ENCODE data around the gene LRRC40.
"Not testable (repeated sequence)": the region's sequence is repeated elsewhere in the genome, so short reads cannot be mapped to it uniquely, and the experiment has no call there.

The LRRC40 gene

DNA sequence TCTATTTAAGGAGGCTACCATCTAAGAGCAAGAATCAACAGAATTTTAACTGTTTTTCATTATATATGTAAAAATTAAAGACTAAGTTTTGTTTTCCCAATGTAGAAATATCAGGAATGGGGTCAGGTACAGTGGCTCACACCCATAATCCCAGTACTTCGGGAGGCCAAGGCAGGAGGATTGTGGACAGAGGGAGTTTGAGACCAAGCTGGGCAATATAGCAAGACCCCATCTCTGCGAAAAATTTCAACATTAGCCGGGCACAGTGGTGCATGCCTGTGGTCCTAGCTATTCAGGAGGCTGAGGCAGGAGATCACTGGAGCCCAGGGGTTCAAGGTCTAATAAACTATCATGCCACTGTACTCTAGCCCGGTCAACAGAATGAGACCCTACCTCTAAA lies 5.3 kb downstream of the LRRC40 start:
- DNase-seq: no peak

DNA sequence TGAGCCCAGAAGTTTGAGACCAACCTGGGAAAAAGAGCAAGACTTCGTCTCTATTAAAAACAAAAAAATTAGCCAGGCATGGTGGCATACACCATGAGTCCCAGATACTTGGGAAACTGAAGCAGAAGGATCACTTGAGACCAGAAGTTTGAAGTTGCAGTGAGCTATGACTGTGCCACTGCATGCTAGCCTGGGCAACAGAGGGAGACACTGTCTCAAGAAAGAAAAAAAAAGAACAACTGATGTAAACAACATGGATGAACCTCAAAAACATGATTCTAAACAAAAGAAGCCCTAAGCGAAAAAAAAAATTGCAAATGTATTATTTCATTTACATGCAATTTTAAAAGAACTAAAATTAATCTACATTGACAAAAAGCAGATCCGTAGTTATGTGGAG lies 9.0 kb downstream of the LRRC40 start:
- DNase-seq: no peak

DNA sequence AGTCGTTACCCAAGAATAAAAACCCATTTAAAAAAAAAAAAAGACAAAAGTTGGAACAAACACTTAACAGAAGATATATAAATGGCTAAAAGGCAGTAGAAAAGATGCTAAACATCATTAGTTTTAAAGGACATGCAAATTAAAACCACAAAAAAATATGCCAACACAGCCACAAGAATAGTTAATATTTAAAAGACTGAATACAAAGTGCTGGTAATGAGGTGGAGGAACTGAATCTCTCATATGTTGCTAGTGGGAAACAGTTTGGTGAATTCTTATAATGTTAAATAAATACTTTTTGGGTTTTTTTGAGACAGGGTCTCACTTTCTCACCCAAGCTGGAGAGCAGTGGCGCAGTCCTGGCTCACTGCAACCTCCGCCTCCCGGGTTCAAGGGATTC lies 10.0 kb downstream of the LRRC40 start:
- no peak for DNase-seq

DNA sequence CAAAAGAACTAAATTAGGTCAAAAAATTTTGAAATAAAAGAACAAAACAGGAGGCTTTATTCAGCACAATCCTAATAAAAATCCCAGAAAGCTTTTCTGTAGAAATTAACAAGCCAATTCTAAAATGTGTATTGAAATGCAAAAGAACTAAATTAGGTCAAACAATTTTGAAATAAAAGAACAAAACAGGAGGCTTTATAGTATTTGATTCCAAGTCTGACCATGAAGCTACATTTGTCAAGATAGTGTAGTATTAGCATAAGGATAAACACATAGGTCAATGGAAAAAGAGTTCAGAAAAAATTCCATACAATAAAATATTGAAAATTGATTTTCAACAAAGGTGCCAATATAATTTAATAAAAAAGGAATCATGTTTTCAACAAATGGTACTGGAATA lies 10.8 kb downstream of the LRRC40 start:
- DNase-seq: no peak

DNA sequence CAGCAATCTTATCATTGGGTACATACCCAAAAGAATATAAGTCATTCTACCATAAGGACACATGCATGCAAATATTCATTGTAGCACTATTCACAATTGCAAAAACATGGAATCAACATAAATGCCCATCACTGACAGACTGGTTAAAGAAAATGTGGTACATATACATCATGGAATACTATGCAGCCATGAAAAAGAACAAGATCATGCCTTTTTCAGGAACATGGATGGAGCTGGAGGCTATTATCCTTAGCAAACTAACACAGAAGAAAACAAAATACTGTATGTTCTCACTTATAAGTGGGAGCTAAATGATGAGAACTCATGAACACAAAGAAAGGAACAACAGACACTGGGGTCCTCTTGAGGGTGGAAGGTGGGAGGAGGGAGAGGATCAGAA lies 12.9 kb downstream of the LRRC40 start:
- DNase-seq: not testable (repeated sequence)

DNA sequence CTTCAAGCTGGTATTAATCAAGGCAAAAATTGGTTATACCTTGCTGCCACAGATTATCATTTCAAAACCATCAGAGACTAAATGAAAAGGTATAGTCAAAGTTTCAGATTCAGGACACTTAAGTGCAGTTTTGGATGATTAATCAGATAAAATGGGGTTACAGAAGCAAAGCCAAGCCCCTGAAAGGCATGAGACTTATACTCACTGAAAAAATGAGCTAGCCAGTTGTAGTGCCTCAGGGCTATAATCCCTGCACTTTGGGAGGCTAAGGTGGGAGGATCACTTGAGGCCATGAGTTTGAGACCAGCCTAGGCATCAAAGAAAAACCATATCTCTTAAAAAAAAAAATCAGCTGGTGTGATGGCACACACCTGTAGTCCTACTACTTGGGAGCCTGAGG lies 15.2 kb downstream of the LRRC40 start:
- DNase-seq: no peak

DNA sequence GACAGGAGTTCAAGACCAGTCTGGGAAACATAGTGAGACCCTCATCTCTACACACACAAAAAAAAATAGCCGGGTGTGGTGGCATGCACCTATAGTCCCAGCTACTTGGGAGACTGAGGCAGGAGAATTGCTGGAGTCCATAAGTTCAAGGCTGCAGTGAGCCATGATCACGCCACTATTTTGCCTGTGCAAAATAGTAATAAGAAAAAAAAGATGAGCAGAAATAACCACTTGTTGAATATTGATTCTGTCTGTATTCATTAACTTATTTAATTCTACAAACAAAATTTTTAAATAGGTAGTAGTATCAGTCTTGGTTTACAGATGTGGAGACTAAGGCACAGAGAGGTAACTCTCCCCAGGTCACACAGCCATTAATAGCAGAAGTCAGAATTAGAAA lies 16.9 kb downstream of the LRRC40 start:
- no peak for DNase-seq

DNA sequence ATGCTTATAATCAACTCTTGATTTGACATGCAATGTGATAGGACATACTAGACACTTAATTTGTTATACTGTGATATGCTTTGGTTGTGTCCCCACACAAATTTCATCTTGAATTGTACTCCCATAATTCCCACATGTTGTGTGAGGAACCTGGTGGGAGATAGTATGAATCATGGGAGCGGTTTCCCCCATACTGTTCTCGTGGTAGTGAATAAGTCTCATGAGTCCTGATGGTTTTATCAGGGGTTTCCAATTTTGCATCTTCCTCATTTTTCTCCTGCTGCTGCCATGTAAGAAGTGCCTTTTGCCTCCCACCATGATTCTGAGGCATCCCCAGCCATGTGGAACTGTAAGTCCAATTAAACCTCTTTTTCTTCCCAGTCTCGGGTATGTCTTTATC lies 20.2 kb downstream of the LRRC40 start:
- DNase-seq: not testable (repeated sequence)

DNA sequence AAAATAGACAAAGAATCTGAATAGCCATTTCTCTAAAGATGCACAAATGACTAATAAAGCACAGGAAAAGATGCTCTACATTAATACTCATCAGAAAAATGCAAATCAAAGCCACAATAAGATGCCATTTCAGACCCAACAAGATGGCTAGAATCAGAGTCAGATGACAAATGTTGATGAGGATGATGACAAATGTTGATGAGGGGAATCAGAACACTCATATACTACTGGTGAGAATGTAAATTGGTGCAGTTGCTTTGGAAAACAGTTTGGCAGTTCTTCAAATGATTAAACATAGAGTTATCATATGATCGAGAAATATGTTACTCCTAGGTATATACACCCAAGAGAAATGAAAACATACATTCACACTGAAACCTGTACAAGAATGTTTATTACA lies 33.9 kb downstream of the LRRC40 start:
- no peak for DNase-seq

DNA sequence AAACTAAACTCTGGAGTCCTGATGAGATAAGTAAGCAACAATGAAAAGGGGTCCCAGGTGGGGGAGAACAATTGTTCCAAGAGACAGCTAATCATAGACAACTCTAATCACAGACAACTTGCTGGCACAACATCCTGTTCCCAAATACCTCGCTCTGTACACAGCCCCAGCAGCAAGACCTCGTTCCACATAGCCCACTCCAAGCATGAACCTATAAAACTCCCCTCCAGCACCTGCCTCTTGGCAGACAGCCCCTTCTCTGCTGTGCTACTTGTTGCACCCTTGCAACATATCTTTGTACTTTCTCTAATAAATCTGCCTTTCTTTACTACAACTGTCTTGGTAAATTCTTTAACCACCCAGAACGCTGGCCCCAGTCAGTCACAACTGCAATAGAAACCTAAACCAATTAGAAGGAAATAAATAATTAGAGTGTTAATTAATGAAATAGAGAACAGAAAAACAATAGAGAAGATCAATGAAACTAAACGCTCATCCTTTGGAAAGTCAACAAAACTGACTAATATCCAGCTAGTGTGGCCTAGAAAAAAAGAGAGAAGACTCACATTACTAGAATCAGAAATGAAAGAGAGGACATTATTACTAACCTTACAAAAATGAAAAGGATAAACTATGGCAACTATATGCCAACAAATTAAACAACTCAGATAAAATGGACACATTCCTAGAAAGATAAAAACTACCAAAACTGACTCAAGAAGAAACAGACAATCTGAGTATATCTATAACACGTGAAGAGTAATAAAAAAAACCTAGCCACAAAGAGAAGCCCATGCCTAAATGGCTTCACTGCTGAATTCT lies 36.1 kb downstream of the LRRC40 start:
- DNase-seq: no peak

DNA sequence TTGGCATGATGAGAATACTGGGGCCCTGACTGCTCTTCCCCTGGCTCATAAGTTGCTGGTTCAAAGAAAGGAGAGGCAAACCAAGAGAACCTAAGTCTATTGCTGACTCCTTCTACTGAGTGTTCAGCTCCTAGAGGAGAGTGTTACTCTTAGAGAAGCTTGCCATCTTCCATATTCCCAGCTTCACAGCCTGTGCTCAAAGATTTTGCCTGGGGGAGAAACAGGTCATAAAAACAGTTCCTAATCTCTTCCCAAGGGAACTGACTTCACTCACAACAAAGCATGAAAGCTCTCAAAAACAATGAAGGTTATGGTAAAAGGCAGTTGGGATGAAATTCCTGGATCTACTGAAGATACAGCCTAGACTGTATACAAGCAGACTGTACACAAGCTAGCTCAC lies 37.1 kb downstream of the LRRC40 start:
- DNase-seq: no peak

DNA sequence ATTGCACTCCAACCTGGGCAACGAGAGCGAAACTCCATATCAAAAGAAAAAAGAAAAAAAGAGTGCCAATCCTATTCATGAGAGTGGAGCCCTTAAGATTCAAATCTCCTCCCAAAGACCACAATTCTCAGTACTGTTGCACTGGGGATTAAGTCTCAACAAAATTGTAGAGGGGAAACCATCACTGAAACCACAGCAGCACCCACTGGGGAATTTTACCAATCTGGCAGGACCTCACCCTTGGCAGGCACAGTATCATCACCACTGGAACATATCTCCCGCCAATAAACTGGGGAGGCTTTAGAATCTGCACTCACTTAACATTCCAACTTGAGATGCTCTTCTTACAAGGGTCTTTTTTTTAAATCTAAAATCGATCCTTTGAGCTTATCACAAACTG lies 41.0 kb downstream of the LRRC40 start:
- no peak for DNase-seq

DNA sequence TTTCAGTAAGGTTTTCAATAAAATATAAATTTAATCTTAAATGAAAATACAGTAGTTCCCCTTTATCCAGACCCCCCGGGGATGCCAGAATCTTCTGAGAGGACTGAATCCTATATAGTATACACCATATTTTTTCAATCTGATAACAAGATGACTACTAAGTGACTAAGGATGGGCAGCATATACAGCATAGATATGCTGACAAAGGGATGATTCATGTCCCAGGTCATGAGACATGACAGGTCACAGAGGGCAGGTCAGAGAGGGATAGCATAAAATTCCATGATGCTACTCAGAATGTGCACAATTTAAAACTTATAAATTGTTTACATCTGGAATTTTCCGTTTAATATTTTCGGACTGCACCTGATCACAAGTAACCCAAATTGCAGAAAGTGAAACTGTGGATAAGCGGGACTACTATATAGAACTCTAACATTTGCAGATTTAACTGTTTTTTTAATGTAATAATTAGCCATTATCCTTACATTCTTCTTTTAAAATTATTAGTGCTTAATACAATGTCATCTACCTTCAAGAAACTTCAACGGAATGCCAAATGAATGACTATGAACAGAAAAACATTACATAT lies 48.8 kb downstream of the LRRC40 start:
- no peak for DNase-seq

DNA sequence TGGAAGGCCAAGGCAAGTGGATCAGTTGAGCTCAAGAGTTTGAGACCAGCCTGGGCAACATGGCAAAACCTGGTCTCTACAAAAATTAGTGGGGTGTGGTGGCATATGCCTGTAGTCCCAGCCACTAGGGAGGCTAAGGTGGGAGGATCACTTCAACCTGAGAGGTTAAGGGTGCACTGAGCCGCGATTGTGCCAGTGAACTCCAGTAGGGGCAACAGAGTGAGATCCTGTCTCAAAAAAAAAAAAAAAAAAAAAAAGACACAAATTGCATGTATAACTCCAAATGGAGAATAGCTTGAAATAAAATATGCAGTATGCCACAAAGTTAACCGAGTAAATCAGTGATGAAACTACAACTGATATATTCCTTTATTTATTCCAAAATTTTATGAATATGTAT lies 51.6 kb downstream of the LRRC40 start:
- no peak for DNase-seq

DNA sequence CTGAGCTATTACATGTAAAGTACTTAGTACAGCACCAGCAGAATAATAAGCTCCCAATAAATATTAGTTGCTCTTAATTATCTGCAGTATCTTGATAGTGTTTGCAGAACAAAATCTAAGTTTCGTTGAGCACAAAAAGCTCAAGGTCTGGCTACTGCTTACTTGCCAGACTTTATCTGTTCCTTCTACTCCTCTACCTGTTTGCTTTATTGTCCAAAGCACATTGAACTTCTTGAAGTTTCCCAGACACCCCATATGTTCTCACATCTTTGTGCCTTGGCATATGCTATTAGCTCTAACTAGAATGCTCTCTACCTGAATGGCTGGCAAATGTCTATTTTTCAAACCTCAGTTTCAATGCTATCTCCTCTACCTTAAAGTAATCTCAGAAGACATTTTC lies 54.9 kb downstream of the LRRC40 start:
- no peak for DNase-seq

DNA sequence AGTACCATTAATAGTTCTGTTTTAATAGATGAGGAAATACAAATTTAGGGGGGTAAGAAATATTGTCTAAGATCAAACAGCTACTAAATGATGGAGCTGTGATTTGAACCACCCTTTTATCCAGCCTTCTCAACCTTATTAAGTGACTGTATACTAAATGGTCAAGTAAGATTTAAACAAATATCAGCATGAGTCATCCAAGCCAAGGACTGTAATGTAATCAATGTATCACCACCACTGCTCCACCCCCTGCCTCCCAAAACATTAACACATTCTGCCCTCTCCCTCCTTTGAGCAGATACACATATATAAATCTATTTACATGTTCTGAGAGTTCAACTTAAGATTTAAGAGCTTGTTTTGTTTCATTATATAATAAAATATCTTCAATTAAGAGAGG lies 58.9 kb downstream of the LRRC40 start:
- no peak for DNase-seq

DNA sequence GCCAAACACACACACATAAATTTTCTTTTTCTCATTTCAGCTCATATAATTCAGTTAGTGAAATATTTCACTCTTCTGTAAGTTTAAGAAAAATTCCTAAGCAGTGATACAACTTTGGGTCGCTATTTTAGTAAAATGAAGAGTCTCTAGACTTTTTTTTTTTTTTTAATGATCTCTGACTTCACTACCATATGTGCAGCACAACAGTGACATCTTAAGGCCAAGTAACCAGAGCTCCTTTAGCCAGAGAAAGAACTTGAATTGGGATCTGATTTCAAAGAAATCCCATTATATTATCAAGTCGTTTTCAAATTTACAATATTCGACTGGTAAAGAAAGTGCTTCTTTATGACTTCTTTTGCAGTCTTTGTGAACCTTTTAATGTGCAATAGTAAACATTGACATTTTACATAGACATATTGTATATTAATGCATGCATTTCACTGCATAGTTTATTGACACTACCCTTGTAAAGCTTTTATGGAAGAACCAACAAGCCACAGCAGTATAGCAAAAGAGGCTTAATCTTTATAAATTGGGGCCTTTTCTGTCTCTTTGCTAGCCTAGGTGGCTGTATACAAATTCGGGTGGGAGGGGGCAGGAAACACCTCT lies 62.2 kb downstream of the LRRC40 start:
- DNase-seq: no peak

DNA sequence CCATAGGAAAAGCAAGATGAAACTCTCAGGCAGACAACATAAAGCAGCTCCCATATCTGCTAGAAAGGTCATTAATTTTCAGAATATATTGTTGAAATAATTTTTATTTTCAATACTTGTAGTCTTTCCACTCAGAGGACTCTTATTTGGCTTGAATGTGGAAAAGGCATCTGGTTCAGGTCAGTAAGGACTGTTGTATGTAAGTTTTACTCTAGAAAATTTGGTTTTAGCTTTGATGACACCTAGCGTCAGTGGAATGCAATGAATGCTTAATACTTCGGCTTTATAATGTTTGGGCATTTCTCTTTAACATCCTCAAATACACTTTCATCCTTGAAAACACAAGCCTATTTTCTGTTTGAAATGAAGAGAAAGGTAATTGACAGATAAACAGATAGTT lies 63.3 kb downstream of the LRRC40 start:
- DNase-seq: no peak

DNA sequence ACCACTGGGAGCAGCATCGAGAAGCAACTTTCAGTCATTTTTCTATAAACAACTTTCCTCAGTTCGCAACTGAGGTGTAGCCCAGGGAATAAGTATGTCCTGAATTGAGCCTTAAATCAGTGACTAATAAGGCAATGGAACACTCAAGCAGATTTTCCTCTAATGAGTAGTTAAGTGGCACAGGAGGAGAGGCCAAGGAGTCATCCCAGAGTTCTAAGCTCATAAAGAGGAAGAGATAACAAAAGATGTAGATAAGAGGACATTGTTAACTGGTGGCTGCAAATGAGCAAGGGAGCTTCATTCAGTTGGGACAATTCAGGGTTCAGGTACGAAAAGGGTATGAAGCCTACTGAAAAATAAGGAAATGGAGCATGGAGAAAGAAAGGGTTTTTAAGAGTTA lies 64.5 kb downstream of the LRRC40 start:
- no peak for DNase-seq

DNA sequence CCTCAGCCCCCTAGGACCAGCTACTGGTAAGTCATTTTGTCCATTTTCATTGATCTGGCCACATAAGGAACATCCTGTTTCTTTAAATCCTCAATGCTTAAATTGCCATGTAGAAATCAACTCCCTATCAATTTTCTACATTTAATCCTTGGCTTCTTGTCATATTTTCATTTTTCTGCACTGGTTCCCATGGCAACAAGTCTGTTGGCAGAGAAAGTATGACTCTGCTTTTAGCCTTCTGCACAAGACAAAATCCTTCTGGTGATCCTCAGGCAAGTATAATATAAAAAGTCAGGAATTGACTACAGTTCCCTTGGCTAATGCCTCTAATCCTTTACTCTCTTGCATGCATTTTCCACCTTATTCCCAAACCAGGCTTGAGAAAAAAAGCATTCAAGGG lies 65.0 kb downstream of the LRRC40 start:
- DNase-seq: no peak

DNA sequence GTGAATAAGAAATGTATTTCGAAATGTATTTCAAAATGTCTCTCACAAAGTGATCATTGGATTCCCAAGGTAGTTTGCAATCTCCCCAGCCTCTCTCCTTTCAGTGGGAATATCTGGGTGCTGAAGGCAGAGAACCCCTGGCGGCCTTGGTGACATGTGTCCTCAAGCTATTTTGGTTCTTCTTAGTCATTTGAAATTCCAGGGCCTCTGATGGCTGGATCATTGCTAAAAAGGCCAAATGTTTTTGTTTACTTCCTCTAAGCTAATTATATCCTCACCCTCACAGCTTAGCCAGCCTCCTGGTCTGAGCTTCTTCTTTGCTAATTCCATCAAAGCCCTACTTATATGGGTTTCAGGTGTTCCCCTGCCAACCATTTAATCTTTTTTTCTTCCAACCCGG lies 71.2 kb downstream of the LRRC40 start:
- no peak for DNase-seq

DNA sequence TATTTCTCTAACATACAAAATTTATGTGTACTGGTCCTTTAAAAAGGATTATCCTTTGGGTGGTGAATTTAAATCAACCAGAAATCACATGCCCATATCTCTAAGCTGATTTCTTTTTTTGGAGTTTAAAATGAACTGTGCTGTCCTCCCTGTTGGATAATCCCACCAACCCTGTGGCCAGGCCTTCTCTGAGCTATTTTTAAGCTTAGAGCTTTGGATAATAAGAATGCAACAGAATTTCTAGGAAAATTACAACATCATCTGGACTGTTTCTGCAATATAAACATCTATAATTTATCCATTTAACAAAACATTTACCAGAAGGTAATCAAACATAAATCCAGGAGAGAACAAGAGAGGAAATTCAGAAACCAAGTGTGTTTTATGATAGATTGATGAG lies 88.3 kb downstream of the LRRC40 start:
- no peak for DNase-seq

DNA sequence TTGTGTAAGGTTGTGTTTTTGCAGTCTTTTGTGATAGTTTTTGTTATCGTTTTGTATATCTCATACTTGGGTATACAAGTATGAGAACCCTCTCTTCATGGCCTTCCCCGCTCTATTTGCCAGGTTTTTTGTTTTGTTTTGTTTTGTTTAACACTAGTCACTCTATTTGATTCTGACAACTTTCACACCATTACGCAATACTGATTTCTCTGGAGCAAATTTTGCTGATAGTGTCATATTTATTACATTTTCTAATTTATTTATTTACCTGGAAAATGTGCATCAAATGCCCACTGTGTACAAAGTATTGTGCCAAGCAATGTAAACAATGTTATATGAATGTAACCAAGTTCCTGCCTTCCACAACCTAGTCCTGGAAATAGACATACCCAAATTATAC lies 90.1 kb downstream of the LRRC40 start:
- no peak for DNase-seq

DNA sequence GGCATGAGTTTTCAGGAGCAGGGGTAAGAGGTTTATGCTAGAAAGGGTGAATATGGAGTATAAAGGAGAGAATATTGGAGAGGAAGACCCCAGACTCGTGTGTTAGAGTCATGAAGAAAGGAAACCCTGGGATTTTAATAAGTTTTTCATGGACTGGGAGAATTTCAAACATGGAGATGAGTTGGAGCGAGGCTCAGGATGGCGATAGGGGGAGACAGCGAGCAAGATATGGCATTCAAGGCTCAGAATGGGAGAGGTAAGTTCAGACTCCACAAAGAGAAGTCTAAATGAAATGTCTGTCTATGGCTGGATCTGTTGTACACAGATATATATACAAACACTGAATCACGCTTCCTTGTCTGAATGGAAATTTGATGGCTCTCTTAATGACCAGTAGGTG lies 92.5 kb downstream of the LRRC40 start:
- no peak for DNase-seq

DNA sequence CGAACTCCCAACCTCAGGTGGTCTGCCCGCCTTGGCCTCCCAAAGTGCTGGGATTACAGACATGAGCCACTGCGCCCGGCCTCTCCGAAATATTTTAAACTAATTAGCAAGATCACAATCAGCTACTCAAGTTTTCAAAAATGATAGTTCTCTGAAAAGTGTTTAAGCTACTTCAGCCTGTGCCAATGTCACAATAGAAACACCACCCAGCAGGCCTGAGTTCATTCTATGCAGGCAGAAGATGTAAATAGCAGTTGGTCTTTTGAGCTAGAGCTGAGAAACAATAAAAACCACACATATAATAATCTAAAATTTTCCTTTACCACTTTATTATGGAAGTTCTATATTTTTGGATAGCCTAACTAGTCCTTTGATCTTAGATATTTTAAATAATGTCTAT lies 96.1 kb downstream of the LRRC40 start:
- DNase-seq: no peak

All from SHP77 (cell line).